UCSD-AML1 (cell line): ENCODE measurements around the gene IRF2.
A peak's percentile ranks its signal among the peaks of the same experiment; 100 is the strongest.

Experiments used
- DNase-seq: peaks from one replicate; lab custom pipeline; 2025; ENCODE audit not compliant: unreplicated experiment; lab: John Stamatoyannopoulos, UW

The IRF2 gene

GRCh38 chr4:184475096-184475461, 729 bp upstream of the IRF2 start:
- peak; percentile 60 for DNase-seq

- DNase-seq = peak; percentile 55
These were observed 669 bp downstream of the IRF2 start for GRCh38 chr4:184473499-184474262.

- peak; percentile 79 for DNase-seq
These were observed 1.5 kb downstream of the IRF2 start for GRCh38 chr4:184472614-184473498.

GRCh38 chr4:184471881-184472613, 2.3 kb downstream of the IRF2 start:
- peak; percentile 45 for DNase-seq

- DNase-seq = no peak
These were observed 3.6 kb downstream of the IRF2 start for GRCh38 chr4:184470785-184471110.

GRCh38 chr4:184466634-184467033, 7.7 kb downstream of the IRF2 start:
- DNase-seq = no peak

GRCh38 chr4:184464759-184465454, 9.4 kb downstream of the IRF2 start:
- no peak for DNase-seq

- DNase-seq = no peak
These were observed 10.5 kb downstream of the IRF2 start for GRCh38 chr4:184463856-184464255.

- no peak for DNase-seq
These were observed 11.2 kb downstream of the IRF2 start for GRCh38 chr4:184463158-184463557.

- DNase-seq = no peak
These were observed 11.6 kb downstream of the IRF2 start for GRCh38 chr4:184462724-184463123.

- no peak for DNase-seq
These were observed 12.5 kb downstream of the IRF2 start for GRCh38 chr4:184461711-184462441.

- DNase-seq = no peak
These were observed 13.7 kb downstream of the IRF2 start for GRCh38 chr4:184460499-184461285.

GRCh38 chr4:184459413-184459812, 14.9 kb downstream of the IRF2 start:
- DNase-seq = no peak

GRCh38 chr4:184457535-184458249, 16.7 kb downstream of the IRF2 start:
- DNase-seq = peak; percentile 48

- DNase-seq = no peak
These were observed 18.0 kb downstream of the IRF2 start for GRCh38 chr4:184456337-184456736.

GRCh38 chr4:184455299-184455698, 19.1 kb downstream of the IRF2 start:
- DNase-seq = no peak

GRCh38 chr4:184453365-184454160, 20.8 kb downstream of the IRF2 start:
- peak; percentile 34 for DNase-seq

GRCh38 chr4:184452740-184453139, 21.6 kb downstream of the IRF2 start:
- DNase-seq = no peak
